PC-3 (cell line): ENCODE measurements around the gene BCAP29. TPM values are rescaled to one million over a fixed set of nuclear protein-coding genes. Genes with fewer than 3 reads are reported as not detected.
A peak's percentile ranks its signal among the peaks of the same experiment; 100 is the strongest.

ENCODE experiments used
- ATAC-seq: fragments of 200-7000 bp; cut with Tn5 transposase; 2 replicates; pipeline ENCODE4 v1.9.1; 2020; ENCODE audit warnings: mild to moderate bottlenecking, moderate library complexity
- BruUV-seq: library from RNA; stranded (reverse); fragments of 400-500 nt; replicated peaks from 2 replicates; lab custom pipeline; 2021; lab: Mats Ljungman, UMichigan
- CTCF ChIA-PET: fragments of 300-600 bp; sonication (Branson Sonifier 250); formaldehyde crosslinking; loops from one replicate; lab custom pipeline; 2022; ENCODE audit warnings: antibody characterized with exemption; lab: Charles Lee
- POLR2A ChIA-PET: fragments of 300-600 bp; sonication (Branson Sonifier 250); formaldehyde crosslinking; loops from one replicate; lab custom pipeline; 2022; ENCODE audit warnings: antibody characterized with exemption; ENCODE audit not compliant: unreplicated experiment; lab: Charles Lee
- DNase-seq: peaks from one replicate; pipeline ENCODE4 v3.0.0-alpha.2; 2015
- H2AFZ ChIP-seq: fragments of 300-600 bp; sonication (generic); 2 replicates; pipeline ENCODE4 v1.6.0; 2016; ENCODE audit warnings: antibody characterized with exemption, low read length
- H3F3A ChIP-seq: fragments of 300-600 bp; sonication (generic); one replicate; pipeline ENCODE4 v1.6.0; 2017; ENCODE audit warnings: antibody characterized with exemption, low read length, control low read depth, mild to moderate bottlenecking; ENCODE audit not compliant: unreplicated experiment
- H3K27ac ChIP-seq: fragments of 300-600 bp; sonication (generic); 2 replicates; pipeline ENCODE4 v1.5.1; 2016; ENCODE audit warnings: mild to moderate bottlenecking, low read length
- H3K27me3 ChIP-seq: fragments of 300-600 bp; sonication (generic); 2 replicates; pipeline ENCODE4 v1.6.1; 2016; ENCODE audit warnings: low read length, mixed read lengths
- H3K36me3 ChIP-seq: fragments of 300-600 bp; sonication (generic); 2 replicates; pipeline ENCODE4 v1.6.1; 2016; ENCODE audit warnings: low read depth, mixed run types, low read length, mixed read lengths
- H3K4me1 ChIP-seq: fragments of 300-600 bp; sonication (generic); 2 replicates; pipeline ENCODE4 v1.5.1; 2016; ENCODE audit warnings: low read length; ENCODE audit not compliant: insufficient read depth
- H3K4me2 ChIP-seq: fragments of 300-600 bp; sonication (generic); 2 replicates; pipeline ENCODE4 v1.6.0; 2016; ENCODE audit warnings: low read length
- H3K4me3 ChIP-seq: fragments of 300-600 bp; sonication (generic); 2 replicates; pipeline ENCODE4 v1.5.1; 2016; ENCODE audit warnings: mild to moderate bottlenecking, low read length, mixed read lengths
- H3K79me2 ChIP-seq: fragments of 300-600 bp; sonication (generic); 2 replicates; pipeline ENCODE4 v1.6.1; 2017; ENCODE audit warnings: low read length, mixed read lengths
- H3K9ac ChIP-seq: fragments of 300-600 bp; sonication (generic); 2 replicates; pipeline ENCODE4 v1.6.0; 2016; ENCODE audit warnings: mild to moderate bottlenecking, low read length
- H3K9me2 ChIP-seq: fragments of 300-600 bp; sonication (generic); replicated peaks from 2 replicates; pipeline ENCODE4 v1.6.1; 2016; ENCODE audit warnings: mixed run types, low read length, mixed read lengths
- H3K9me3 ChIP-seq: fragments of 300-600 bp; sonication (generic); 2 replicates; pipeline ENCODE4 v1.6.1; 2016; ENCODE audit warnings: low read length, mixed read lengths
- H4K20me1 ChIP-seq: fragments of 300-600 bp; sonication (generic); 2 replicates; pipeline ENCODE4 v1.6.1; 2016; ENCODE audit warnings: low read length, mixed read lengths
- EZH2 ChIP-seq: fragments of 300-600 bp; sonication (generic); IDR thresholded peaks from one replicate; pipeline ENCODE4 v1.6.1; 2017; ENCODE audit warnings: antibody characterized with exemption, mild to moderate bottlenecking, low read length; ENCODE audit not compliant: unreplicated experiment
- EZH2phosphoT487 ChIP-seq: fragments of 300-600 bp; sonication (generic); IDR thresholded peaks from 2 replicates; pipeline ENCODE4 v1.6.1; 2018; ENCODE audit warnings: mild to moderate bottlenecking, antibody characterized with exemption, low read length, borderline replicate concordance
- intact Hi-C: fragments of 100-400 bp; cut with micrococcal nuclease; formaldehyde crosslinking; loops from 2 replicates; pipeline ENCODE4 v1.9.0; 2023
- total RNA-seq: library from RNA; depleted of rRNA; stranded (reverse); fragments of >200 nt; gene quantifications from 2 replicates; pipeline ENCODE4 v1.2.3, GENCODE V29; 2014
- TF ChIP-seq, protein P1 (sequence below): fragments of 300-600 bp; sonication (generic); conservative IDR thresholded peaks from 2 replicates; pipeline ENCODE4 v1.5.1; 2017; ENCODE audit warnings: antibody characterized with exemption, low read depth, mild to moderate bottlenecking, low read length

Gene BCAP29
- total RNA-seq, 1 experiment from 2014 or later, result 65.9 TPM

DNA sequence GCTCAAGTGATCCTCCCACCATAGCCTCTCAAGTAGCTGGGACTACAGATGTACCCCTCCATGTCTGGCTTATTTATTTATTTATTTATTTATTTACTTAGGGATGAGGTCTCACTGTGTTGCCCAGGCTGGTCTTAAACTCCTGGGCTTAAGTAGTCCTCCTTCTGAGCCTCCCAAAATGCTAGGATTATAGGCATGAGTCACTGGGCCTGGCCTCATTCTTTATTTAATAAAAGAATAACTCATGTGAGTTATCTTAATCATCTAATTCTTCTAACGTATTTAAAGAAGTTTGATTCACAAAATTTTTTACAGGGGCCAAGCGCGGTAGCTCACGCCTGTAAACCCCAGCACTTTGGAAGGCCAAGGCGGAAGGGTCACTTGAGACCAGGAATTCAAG lies 72.6 kb downstream of the BCAP29 start:
- no peaks in the 10 kb centered on the region for H3K4me1 ChIP-seq
- no peaks in the 10 kb centered on the region for H3K79me2 ChIP-seq
- DNase-seq (peak; percentile 59), ATAC-seq (peak; percentile 88)
- H3K9ac ChIP-seq, result no peak overlapping the region
- H3K36me3 ChIP-seq, result no peaks in the 10 kb centered on the region
- H4K20me1 ChIP-seq, result no peaks in the 10 kb centered on the region
- no peak overlapping the region for H3K4me2 ChIP-seq
- no peak overlapping the region for H3K4me3 ChIP-seq
- H3F3A ChIP-seq, result no peaks in the 10 kb centered on the region
- BruUV-seq, result no TSS peak
- no peaks in the 10 kb centered on the region for H3K27me3 ChIP-seq
- POLR2A ChIA-PET, result no interaction called here
- TF ChIP-seq EZH2phosphoT487, result no peak
- TF ChIP-seq EZH2, result no peak
- TF ChIP-seq, protein P1, sequence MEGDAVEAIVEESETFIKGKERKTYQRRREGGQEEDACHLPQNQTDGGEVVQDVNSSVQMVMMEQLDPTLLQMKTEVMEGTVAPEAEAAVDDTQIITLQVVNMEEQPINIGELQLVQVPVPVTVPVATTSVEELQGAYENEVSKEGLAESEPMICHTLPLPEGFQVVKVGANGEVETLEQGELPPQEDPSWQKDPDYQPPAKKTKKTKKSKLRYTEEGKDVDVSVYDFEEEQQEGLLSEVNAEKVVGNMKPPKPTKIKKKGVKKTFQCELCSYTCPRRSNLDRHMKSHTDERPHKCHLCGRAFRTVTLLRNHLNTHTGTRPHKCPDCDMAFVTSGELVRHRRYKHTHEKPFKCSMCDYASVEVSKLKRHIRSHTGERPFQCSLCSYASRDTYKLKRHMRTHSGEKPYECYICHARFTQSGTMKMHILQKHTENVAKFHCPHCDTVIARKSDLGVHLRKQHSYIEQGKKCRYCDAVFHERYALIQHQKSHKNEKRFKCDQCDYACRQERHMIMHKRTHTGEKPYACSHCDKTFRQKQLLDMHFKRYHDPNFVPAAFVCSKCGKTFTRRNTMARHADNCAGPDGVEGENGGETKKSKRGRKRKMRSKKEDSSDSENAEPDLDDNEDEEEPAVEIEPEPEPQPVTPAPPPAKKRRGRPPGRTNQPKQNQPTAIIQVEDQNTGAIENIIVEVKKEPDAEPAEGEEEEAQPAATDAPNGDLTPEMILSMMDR, result no peak
- CTCF ChIA-PET, result no interaction called here
- H3K27ac ChIP-seq, result no peak overlapping the region
- intact Hi-C loops, result no loop called here
- H3K9me2 ChIP-seq, result no peaks in the 10 kb centered on the region
- H3K9me3 ChIP-seq, result no peaks in the 10 kb centered on the region
- no peak overlapping the region for H2AFZ ChIP-seq

DNA sequence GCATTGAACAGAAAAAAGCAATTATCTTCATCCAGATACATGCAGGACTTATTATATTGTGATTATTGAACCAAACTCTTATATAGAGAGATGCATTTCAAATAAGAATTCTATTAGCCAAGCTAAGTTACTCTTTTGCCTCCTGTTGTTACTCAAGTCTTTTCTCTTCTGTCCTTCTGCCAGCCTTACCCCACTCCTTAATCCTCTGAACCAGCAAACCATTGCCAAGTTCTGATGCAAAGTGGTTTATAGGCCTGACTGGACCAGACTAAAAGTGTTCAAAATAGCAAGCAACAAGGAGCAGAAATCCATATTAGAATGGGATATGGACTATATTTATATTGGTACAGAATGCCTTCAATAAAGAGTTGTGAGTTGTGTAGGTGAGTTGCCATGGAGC lies 78.4 kb downstream of the BCAP29 start:
- ATAC-seq, result no peak
- ChIA-PET CTCF (no interaction called here), POLR2A (no interaction called here)
- Histone ChIP-seq H3K9me3 (no peaks in the 10 kb centered on the region), H3K9me2 (no peaks in the 10 kb centered on the region), H3K79me2 (no peaks in the 10 kb centered on the region), H3K4me2 (no peak overlapping the region), H3K4me1 (no peaks in the 10 kb centered on the region), H3K9ac (no peak overlapping the region), H3K36me3 (no peaks in the 10 kb centered on the region), H3K27me3 (peaks cover 25% of the 10 kb centered on the region), H3F3A (no peaks in the 10 kb centered on the region), H4K20me1 (no peaks in the 10 kb centered on the region), H3K27ac (no peak overlapping the region), H2AFZ (no peak overlapping the region), H3K4me3 (no peak overlapping the region)
- intact Hi-C loops, result loop anchor here (5.0 kb wide), 1 partner anchor 76 kb away; the partner anchor contains the start of gene BCAP29
- no peak for DNase-seq
- BruUV-seq, result no TSS peak
- TF ChIP-seq EZH2, result no peak
- TF ChIP-seq EZH2phosphoT487, result no peak
- TF ChIP-seq, protein P1, result no peak

DNA sequence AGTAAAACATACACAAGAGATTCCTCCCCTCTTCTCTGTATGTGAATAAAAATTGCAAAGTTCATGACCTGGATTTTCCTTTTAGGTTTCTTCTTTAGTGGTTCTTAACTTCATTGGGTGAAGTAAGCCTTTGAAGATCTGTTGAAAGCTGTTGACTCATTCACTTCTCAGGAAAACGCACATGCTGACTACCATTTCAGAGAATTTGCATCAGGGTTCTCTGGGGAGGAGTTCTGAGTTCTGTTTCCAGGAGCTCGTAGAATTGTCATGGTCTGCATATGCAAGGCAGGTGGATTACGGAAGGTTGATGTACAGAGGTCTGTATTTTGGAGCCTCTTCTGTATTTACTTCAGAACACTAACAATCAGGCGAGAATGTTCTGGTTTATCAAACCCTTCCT lies 79.6 kb downstream of the BCAP29 start:
- no TSS peak for BruUV-seq
- intact Hi-C loops, result loop anchor here (5.0 kb wide), 1 partner anchor 77 kb away; the partner anchor contains the start of gene BCAP29
- Histone ChIP-seq H3K9me3 (no peaks in the 10 kb centered on the region), H3K4me2 (no peak overlapping the region), H3K4me1 (no peaks in the 10 kb centered on the region), H3K36me3 (no peaks in the 10 kb centered on the region), H3K79me2 (no peaks in the 10 kb centered on the region), H4K20me1 (no peaks in the 10 kb centered on the region), H3K27me3 (peaks cover 25% of the 10 kb centered on the region), H3F3A (no peaks in the 10 kb centered on the region), H3K9ac (no peak overlapping the region), H3K27ac (no peak overlapping the region), H3K4me3 (no peak overlapping the region), H3K9me2 (no peaks in the 10 kb centered on the region), H2AFZ (no peak overlapping the region)
- POLR2A ChIA-PET, result no interaction called here
- ATAC-seq (no peak), DNase-seq (peak; percentile 44)
- TF ChIP-seq EZH2phosphoT487 (no peak), EZH2 (no peak)
- TF ChIP-seq, protein P1, result no peak
- CTCF ChIA-PET, result no interaction called here
